SK-MEL-5 (cell line): Measurements from ENCODE around the gene EFTUD2. TPM values are rescaled to one million over a fixed set of nuclear protein-coding genes. Genes with fewer than 3 reads are reported as not detected.
A peak's percentile ranks its signal among the peaks of the same experiment; 100 is the strongest.

Experiments used
- DNase-seq: peaks from one replicate; pipeline ENCODE4 v3.0.0-alpha.2; 2016; ENCODE audit warnings: low read depth, low spot score
- in situ Hi-C: cut with HindIII; loops from 2 replicates; pipeline ENCODE4 v1.10.0; 2016; ENCODE audit warnings: low sequenced_read_pairs, high pct_unique_total_duplicates, low pct_unique_long_range_greater_than_20kb
- total RNA-seq: library from RNA; depleted of rRNA; stranded (reverse); fragments of >200 nt; shearing (Covaris generic); gene quantifications from 2 replicates; pipeline ENCODE4 v1.2.3, GENCODE V29; 2014

Gene EFTUD2
- total RNA-seq, 1 experiment from 2014 or later: 117 TPM

GRCh38 chr17:44914698-44915271, 15.5 kb upstream of the EFTUD2 start:
- in situ Hi-C loops: no loop called here
- DNase-seq: no peak

GRCh38 chr17:44914148-44914547, 14.9 kb upstream of the EFTUD2 start:
- DNase-seq: no peak
- in situ Hi-C loops: no loop called here

GRCh38 chr17:44913676-44914075, 14.4 kb upstream of the EFTUD2 start:
- no peak for DNase-seq
- in situ Hi-C loops: no loop called here

- in situ Hi-C loops: no loop called here
- no peak for DNase-seq
Observed at GRCh38 chr17:44912763-44913544, 13.7 kb upstream of the EFTUD2 start.

- DNase-seq: peak; percentile 51
- in situ Hi-C loops: no loop called here
Observed at GRCh38 chr17:44911133-44912001, 12.1 kb upstream of the EFTUD2 start.

- in situ Hi-C loops: no loop called here
- DNase-seq: no peak
Observed at GRCh38 chr17:44910231-44911106, 11.2 kb upstream of the EFTUD2 start.

GRCh38 chr17:44909681-44910144, 10.5 kb upstream of the EFTUD2 start:
- in situ Hi-C loops: no loop called here

GRCh38 chr17:44908761-44909326, 9.6 kb upstream of the EFTUD2 start:
- in situ Hi-C loops: no loop called here
- DNase-seq: no peak

More at GRCh38 chr17:44909681-44910144, 10.5 kb upstream of the EFTUD2 start:
- no peak for DNase-seq

GRCh38 chr17:44907729-44908470, 8.7 kb upstream of the EFTUD2 start:
- in situ Hi-C loops: no loop called here
- DNase-seq: no peak

- in situ Hi-C loops: no loop called here
- DNase-seq: no peak
Observed at GRCh38 chr17:44906763-44907728, 7.8 kb upstream of the EFTUD2 start.

GRCh38 chr17:44906010-44906646, 6.9 kb upstream of the EFTUD2 start:
- in situ Hi-C loops: no loop called here
- DNase-seq: peak; percentile 34

GRCh38 chr17:44905006-44906000, 6.1 kb upstream of the EFTUD2 start:
- in situ Hi-C loops: no loop called here
- DNase-seq: no peak

- DNase-seq: no peak
- in situ Hi-C loops: no loop called here
Observed at GRCh38 chr17:44904001-44904984, 5.0 kb upstream of the EFTUD2 start.
